HTERT RPE-1 (cell line): ENCODE results near the gene SFTPB.
"Not testable (repeated sequence)": the region's sequence is repeated elsewhere in the genome, so short reads cannot be mapped to it uniquely, and the experiment has no call there.

Experiments
- in situ Hi-C: fragments of 300-500 bp; cut with MboI; formaldehyde crosslinking; loops from 4 replicates; pipeline ENCODE4 v1.14.3; 2020; ENCODE audit warnings: low sequenced_read_pairs

The SFTPB gene

GRCh38 chr2:85617723-85618122 is 50.3 kb downstream of the SFTPB start:
- in situ Hi-C loops = not testable (repeated sequence)

GRCh38 chr2:85615413-85615728 is 52.6 kb downstream of the SFTPB start:
- in situ Hi-C loops = no loop called here

GRCh38 chr2:85614757-85615156 is 53.2 kb downstream of the SFTPB start:
- in situ Hi-C loops = not testable (repeated sequence)

GRCh38 chr2:85613717-85614515 is 54.1 kb downstream of the SFTPB start:
- in situ Hi-C loops = no loop called here

- in situ Hi-C loops = no loop called here
Observed at GRCh38 chr2:85611705-85612587, 56.1 kb downstream of the SFTPB start, which contains the start of gene C2orf68. Gene C2orf68, minus strand, starts transcription at chr2:85612066. Its CDS starts 82 bp downstream, at chr2:85611984.

GRCh38 chr2:85611217-85611704 is 56.7 kb downstream of the SFTPB start:
- in situ Hi-C loops = no loop called here
